Right atrium auricular region (tissue), 2 donors: ENCODE data around the gene AKR1E2. TPM values are rescaled to one million over a fixed set of nuclear protein-coding genes. Genes with fewer than 3 reads are reported as not detected.

Experiments
- total RNA-seq, 2 donors: library from RNA; depleted of rRNA; stranded (reverse); fragments of >200 nt; gene quantifications; one replicate each; pipeline ENCODE4 v1.1.0, GENCODE V29; 2016

AKR1E2 gene
- total RNA-seq, 2 donors from 2014 or later, result 3.2 to 9.7 TPM

Other genes with a start within 250 kb of the AKR1E2 start
- gene AKR1C1, start 137.2 kb downstream of the AKR1E2 start, total RNA-seq, result 100 to 1,000 TPM in 1 of 2 donors, 10 to 100 TPM in 1; 60.3 to 174 TPM
- gene AKR1C2, start 177.7 kb downstream of the AKR1E2 start, total RNA-seq, result 10 to 100 TPM; 23.6 to 47.0 TPM